ENCODE data around the gene ARX. TPM values are rescaled to one million over a fixed set of nuclear protein-coding genes. Genes with fewer than 3 reads are reported as not detected.

Gene ARX
- total and polyA plus RNA-seq, 12 donors, result 0.13 TPM; not detected in 11

- Histone ChIP-seq H3K4me1 (peaks cover 0 to 25% (median 8%) of the 10 kb centered on the region in 9 donors), H3K27me3 (peaks cover 6 to 98% (median 92%) of the 10 kb centered on the region in 7 donors), H3K4me3 (peak overlapping the region in 8 of 10 donors; percentile 5 to 32 (median 13)), H3K9me3 (no peaks in the 10 kb centered on the region), H3K27ac (no peak overlapping the region), H3K36me3 (no peaks in the 10 kb centered on the region)
- 0 to 1% methylated on average over 26 to 92 of the region's 105 CpGs for WGBS, 2 donors
- DNase-seq, result no peak
- TF ChIP-seq CTCF (IDR thresholded peaks at IDR 0.05), result no peak
- intact Hi-C loops (cut with DNase I), result no loop called here
- no peak for ATAC-seq
These were observed 2.8 kb downstream of the ARX start for GRCh38 chrX:25012793-25013631.

GRCh38 chrX:25012433-25012735, 3.4 kb downstream of the ARX start:
- peaks cover 0 to 25% (median 7%) of the 10 kb centered on the region in 9 donors for H3K4me1 ChIP-seq
- peaks cover 12 to 98% (median 92%) of the 10 kb centered on the region in 7 donors for H3K27me3 ChIP-seq
- H3K4me3 ChIP-seq, result peak overlapping the region in 5 of 10 donors; percentile 10 to 24 (median 12)
- 0 to 1% methylated on average over 19 of the region's 19 CpGs for WGBS, 2 donors
- H3K36me3 ChIP-seq, result no peaks in the 10 kb centered on the region
- intact Hi-C loops (cut with DNase I), result no loop called here
- TF ChIP-seq CTCF (IDR thresholded peaks at IDR 0.05), result no peak
- no peak overlapping the region for H3K27ac ChIP-seq
- no peaks in the 10 kb centered on the region for H3K9me3 ChIP-seq
- ATAC-seq, result peak in 2 of 8 donors; percentile 41 to 48
- DNase-seq, result no peak

- no peaks in the 10 kb centered on the region for H3K9me3 ChIP-seq
- no peak overlapping the region for H3K27ac ChIP-seq
- DNase-seq (no peak), ATAC-seq (no peak)
- H3K27me3 ChIP-seq, result peaks cover 14 to 98% (median 92%) of the 10 kb centered on the region in 7 donors
- peaks cover 0 to 25% (median 7%) of the 10 kb centered on the region in 9 donors for H3K4me1 ChIP-seq
- TF ChIP-seq CTCF (IDR thresholded peaks at IDR 0.05), result no peak
- no peak overlapping the region for H3K4me3 ChIP-seq
- H3K36me3 ChIP-seq, result no peaks in the 10 kb centered on the region
- WGBS, 2 donors, result 4 to 11% methylated on average over 32 of the region's 32 CpGs
- intact Hi-C loops (cut with DNase I), result no loop called here
These were observed 4.0 kb downstream of the ARX start for GRCh38 chrX:25011589-25012432.

- no peak for DNase-seq
- no peak for ATAC-seq
- Histone ChIP-seq H3K36me3 (no peaks in the 10 kb centered on the region), H3K4me1 (peaks cover 0 to 22% (median 7%) of the 10 kb centered on the region in 9 donors), H3K9me3 (no peaks in the 10 kb centered on the region), H3K27me3 (peaks cover 14 to 98% (median 92%) of the 10 kb centered on the region in 7 donors), H3K4me3 (no peak overlapping the region), H3K27ac (no peak overlapping the region)
- WGBS, 2 donors, result 7 to 10% methylated on average over 33 of the region's 33 CpGs
- TF ChIP-seq CTCF (IDR thresholded peaks at IDR 0.05), result no peak
- intact Hi-C loops (cut with DNase I), result no loop called here
These were observed 4.8 kb downstream of the ARX start for GRCh38 chrX:25010784-25011588.

All from heart right ventricle (tissue), 16 donors.